ENCODE measurements around the gene FAM163B. TPM values are rescaled to one million over a fixed set of nuclear protein-coding genes. Genes with fewer than 3 reads are reported as not detected.

FAM163B gene
- total RNA-seq, 1 experiment from 2014 or later: not detected

- Mint-ChIP-seq H3K4me3 (ENCODE audit: unreplicated experiment) (no peak overlapping the region), H3K27me3 (ENCODE audit: insufficient read depth, unreplicated experiment) (peaks cover 63% of the 10 kb centered on the region), H3K36me3 (ENCODE audit: insufficient read depth, unreplicated experiment) (no peaks in the 10 kb centered on the region), H3K4me1 (ENCODE audit: insufficient read depth, unreplicated experiment) (no peaks in the 10 kb centered on the region), H3K9me3 (ENCODE audit: unreplicated experiment) (no peaks in the 10 kb centered on the region), H3K27ac (ENCODE audit: low read depth, unreplicated experiment) (no peak overlapping the region)
- no peak for DNase-seq (ENCODE audit: unreplicated experiment)
- POLR2A ChIA-PET: no interaction called here
- BruUV-seq (replicated peaks): no TSS peak
- CTCF ChIA-PET: no interaction called here
- TF ChIP-seq, protein P1, sequence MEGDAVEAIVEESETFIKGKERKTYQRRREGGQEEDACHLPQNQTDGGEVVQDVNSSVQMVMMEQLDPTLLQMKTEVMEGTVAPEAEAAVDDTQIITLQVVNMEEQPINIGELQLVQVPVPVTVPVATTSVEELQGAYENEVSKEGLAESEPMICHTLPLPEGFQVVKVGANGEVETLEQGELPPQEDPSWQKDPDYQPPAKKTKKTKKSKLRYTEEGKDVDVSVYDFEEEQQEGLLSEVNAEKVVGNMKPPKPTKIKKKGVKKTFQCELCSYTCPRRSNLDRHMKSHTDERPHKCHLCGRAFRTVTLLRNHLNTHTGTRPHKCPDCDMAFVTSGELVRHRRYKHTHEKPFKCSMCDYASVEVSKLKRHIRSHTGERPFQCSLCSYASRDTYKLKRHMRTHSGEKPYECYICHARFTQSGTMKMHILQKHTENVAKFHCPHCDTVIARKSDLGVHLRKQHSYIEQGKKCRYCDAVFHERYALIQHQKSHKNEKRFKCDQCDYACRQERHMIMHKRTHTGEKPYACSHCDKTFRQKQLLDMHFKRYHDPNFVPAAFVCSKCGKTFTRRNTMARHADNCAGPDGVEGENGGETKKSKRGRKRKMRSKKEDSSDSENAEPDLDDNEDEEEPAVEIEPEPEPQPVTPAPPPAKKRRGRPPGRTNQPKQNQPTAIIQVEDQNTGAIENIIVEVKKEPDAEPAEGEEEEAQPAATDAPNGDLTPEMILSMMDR (IDR thresholded peaks at IDR 0.05; ENCODE audit: unreplicated experiment): no peak
- intact Hi-C loops (cut with micrococcal nuclease): no loop called here
These were observed 3.7 kb downstream of the FAM163B start for GRCh38 chr9:133605446-133605845.

DNA sequence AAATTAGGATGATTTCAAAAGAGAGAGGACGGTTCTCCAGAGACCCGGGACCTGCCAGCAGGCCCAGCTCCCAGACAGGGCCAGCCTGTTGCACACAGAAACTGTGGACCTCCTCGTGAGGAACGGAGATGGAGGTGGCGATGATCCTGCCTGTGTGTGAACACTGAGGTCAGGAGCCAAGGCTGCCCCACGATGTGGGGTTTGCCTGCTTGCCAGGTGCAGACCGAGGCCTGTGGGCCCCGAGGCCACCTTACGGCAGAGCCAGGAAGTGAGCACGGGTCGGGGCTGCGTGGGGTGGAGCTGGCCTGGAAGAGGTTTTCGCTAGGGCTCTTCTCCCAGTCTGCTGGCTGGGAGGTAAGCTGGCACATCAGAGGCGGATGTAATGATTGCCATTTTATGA is 4.3 kb downstream of the FAM163B start:
- peaks cover 58% of the 10 kb centered on the region for H3K27me3 Mint-ChIP-seq (ENCODE audit: insufficient read depth, unreplicated experiment)
- intact Hi-C loops (cut with micrococcal nuclease): no loop called here
- no peak overlapping the region for H3K4me3 Mint-ChIP-seq (ENCODE audit: unreplicated experiment)
- no TSS peak for BruUV-seq (replicated peaks)
- H3K4me1 Mint-ChIP-seq (ENCODE audit: insufficient read depth, unreplicated experiment): no peaks in the 10 kb centered on the region
- H3K27ac Mint-ChIP-seq (ENCODE audit: low read depth, unreplicated experiment): no peak overlapping the region
- ChIA-PET CTCF (no interaction called here), POLR2A (no interaction called here)
- H3K36me3 Mint-ChIP-seq (ENCODE audit: insufficient read depth, unreplicated experiment): no peaks in the 10 kb centered on the region
- H3K9me3 Mint-ChIP-seq (ENCODE audit: unreplicated experiment): no peaks in the 10 kb centered on the region
- DNase-seq (ENCODE audit: unreplicated experiment): no peak
- TF ChIP-seq, protein P1 (IDR thresholded peaks at IDR 0.05; ENCODE audit: unreplicated experiment): no peak

- no peak for DNase-seq (ENCODE audit: unreplicated experiment)
- POLR2A ChIA-PET: no interaction called here
- no TSS peak for BruUV-seq (replicated peaks)
- Mint-ChIP-seq H3K4me1 (ENCODE audit: insufficient read depth, unreplicated experiment) (no peaks in the 10 kb centered on the region), H3K4me3 (ENCODE audit: unreplicated experiment) (no peak overlapping the region), H3K27ac (ENCODE audit: low read depth, unreplicated experiment) (no peak overlapping the region), H3K36me3 (ENCODE audit: insufficient read depth, unreplicated experiment) (no peaks in the 10 kb centered on the region), H3K9me3 (ENCODE audit: unreplicated experiment) (no peaks in the 10 kb centered on the region), H3K27me3 (ENCODE audit: insufficient read depth, unreplicated experiment) (peaks cover 53% of the 10 kb centered on the region)
- intact Hi-C loops (cut with micrococcal nuclease): no loop called here
- CTCF ChIA-PET: no interaction called here
- TF ChIP-seq, protein P1 (IDR thresholded peaks at IDR 0.05; ENCODE audit: unreplicated experiment): no peak
These were observed 5.0 kb downstream of the FAM163B start for GRCh38 chr9:133604214-133604613.

DNA sequence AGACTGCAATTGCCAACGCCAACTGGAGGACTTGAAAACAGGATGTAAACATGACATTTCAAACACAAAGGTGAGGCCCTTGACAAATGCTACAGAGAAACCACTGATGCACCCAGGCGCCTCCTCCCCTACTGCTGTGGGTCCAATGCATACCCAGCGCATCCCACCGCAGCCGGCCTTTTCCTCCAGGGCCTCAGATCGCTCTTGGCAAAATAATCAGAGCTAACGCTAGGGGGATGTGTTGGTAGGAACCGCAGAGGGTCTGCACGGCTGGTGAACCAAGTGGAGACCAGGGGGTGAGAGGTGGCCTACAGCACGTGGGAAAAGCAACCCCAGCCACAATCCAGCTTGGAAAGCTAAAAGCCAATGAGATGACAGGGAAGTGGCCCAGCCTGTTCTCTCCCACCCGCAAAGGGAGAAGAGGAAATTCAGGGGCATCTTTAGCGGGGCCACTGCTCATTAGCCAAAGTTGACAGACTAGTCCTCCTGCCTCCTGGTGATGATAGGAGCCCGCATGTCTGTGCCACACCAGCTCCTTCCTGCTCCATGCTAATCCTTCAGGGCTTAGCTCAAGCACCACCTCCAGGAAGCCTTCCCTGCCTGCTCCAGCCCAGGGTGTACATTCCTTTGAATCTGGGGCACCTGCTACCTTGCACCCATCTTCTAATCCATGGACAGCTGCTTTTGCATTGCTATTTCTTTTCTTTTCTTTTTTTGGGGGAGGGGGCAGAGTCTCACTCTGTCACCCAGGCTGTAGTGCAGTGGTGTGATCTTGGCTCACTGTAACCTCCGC is 5.9 kb downstream of the FAM163B start:
- TF ChIP-seq, protein P1 (IDR thresholded peaks at IDR 0.05; ENCODE audit: unreplicated experiment): no peak

More for the DNA sequence above, 5.9 kb downstream of the FAM163B start:
- Mint-ChIP-seq H3K4me3 (ENCODE audit: unreplicated experiment) (no peak overlapping the region), H3K36me3 (ENCODE audit: insufficient read depth, unreplicated experiment) (no peaks in the 10 kb centered on the region), H3K27ac (ENCODE audit: low read depth, unreplicated experiment) (no peak overlapping the region), H3K4me1 (ENCODE audit: insufficient read depth, unreplicated experiment) (no peaks in the 10 kb centered on the region), H3K9me3 (ENCODE audit: unreplicated experiment) (no peaks in the 10 kb centered on the region), H3K27me3 (ENCODE audit: insufficient read depth, unreplicated experiment) (peaks cover 48% of the 10 kb centered on the region)
- intact Hi-C loops (cut with micrococcal nuclease): no loop called here
- ChIA-PET CTCF (no interaction called here), POLR2A (no interaction called here)
- no TSS peak for BruUV-seq (replicated peaks)
- no peak for DNase-seq (ENCODE audit: unreplicated experiment)
